Mesendoderm (in vitro differentiated cells): ENCODE data around the gene GAB2.

Experiments
- DNase-seq: peaks from one replicate; pipeline ENCODE4 v3.0.0; 2013
- H2AK5ac ChIP-seq: 2 replicates; pipeline ENCODE4 v1.6.1; 2013; ENCODE audit warnings: low read length, inconsistent platforms
- H2BK120ac ChIP-seq: 2 replicates; pipeline ENCODE4 v1.6.1; 2013; ENCODE audit warnings: low read depth, mild to moderate bottlenecking, low read length, moderate library complexity, mixed read lengths
- H2BK15ac ChIP-seq: replicated peaks from 2 replicates; pipeline ENCODE4 v1.6.1; 2013; ENCODE audit warnings: low read depth, mild to moderate bottlenecking, moderate library complexity
- H2BK5ac ChIP-seq: 2 replicates; pipeline ENCODE4 v1.6.1; 2013; ENCODE audit warnings: low read length, inconsistent platforms
- H3K18ac ChIP-seq: 2 replicates; pipeline ENCODE4 v1.6.1; 2013; ENCODE audit warnings: mild to moderate bottlenecking, low read length, mixed read lengths
- H3K23ac ChIP-seq: one replicate; pipeline ENCODE4 v1.6.1; 2013; ENCODE audit warnings: low read length
- H3K27ac ChIP-seq: 2 replicates; pipeline ENCODE4 v1.5.1; 2013; ENCODE audit warnings: low read depth, mild to moderate bottlenecking, inconsistent platforms, low read length, moderate library complexity
- H3K27me3 ChIP-seq: 2 replicates; pipeline ENCODE4 v1.6.1; 2013; ENCODE audit warnings: low read length, control low read depth, mild to moderate bottlenecking, inconsistent platforms; ENCODE audit not compliant: insufficient read depth, poor library complexity
- H3K36me3 ChIP-seq: 2 replicates; pipeline ENCODE4 v1.6.1; 2013; ENCODE audit warnings: low read length, inconsistent platforms; ENCODE audit not compliant: control insufficient read depth, insufficient read depth
- H3K4ac ChIP-seq: one replicate; pipeline ENCODE4 v1.6.1; 2013; ENCODE audit warnings: low read depth, mild to moderate bottlenecking, low read length, moderate library complexity
- H3K4me1 ChIP-seq: 2 replicates; pipeline ENCODE4 v1.6.1; 2013; ENCODE audit warnings: low read depth, low read length, inconsistent platforms; ENCODE audit not compliant: control insufficient read depth
- H3K4me2 ChIP-seq: 2 replicates; pipeline ENCODE4 v1.6.1; 2013; ENCODE audit warnings: low read length
- H3K4me3 ChIP-seq: 2 replicates; pipeline ENCODE4 v1.5.1; 2013; ENCODE audit warnings: mild to moderate bottlenecking, low read length
- H3K56ac ChIP-seq: one replicate; pipeline ENCODE4 v1.6.1; 2013; ENCODE audit warnings: low read length
- H3K79me1 ChIP-seq: 2 replicates; pipeline ENCODE4 v1.6.1; 2013; ENCODE audit warnings: low read length, inconsistent platforms
- H3K79me2 ChIP-seq: 2 replicates; pipeline ENCODE4 v1.6.1; 2013; ENCODE audit warnings: mild to moderate bottlenecking, low read length; ENCODE audit not compliant: control insufficient read depth, insufficient read depth
- H3K9ac ChIP-seq: 2 replicates; pipeline ENCODE4 v1.6.1; 2013; ENCODE audit warnings: low read length, inconsistent platforms
- H4K5ac ChIP-seq: one replicate; pipeline ENCODE4 v1.6.1; 2013; ENCODE audit warnings: low read length
- H4K8ac ChIP-seq: one replicate; pipeline ENCODE4 v1.6.1; 2013; ENCODE audit warnings: low read depth, mild to moderate bottlenecking, control low read depth, low read length, moderate library complexity
- WGBS: extraction: QIAGEN DNeasy Blood & Tissue Kit; methylation state at CpG from one replicate; pipeline ENCODE4 v1.1.7; 2013; ENCODE audit warnings: low lambda C conversion rate, missing lambda C conversion rate; ENCODE audit not compliant: insufficient coverage; ENCODE audit errors: extremely low coverage; 5-methylcytosine and 5-hydroxymethylcytosine counted together

GAB2 gene

DNA sequence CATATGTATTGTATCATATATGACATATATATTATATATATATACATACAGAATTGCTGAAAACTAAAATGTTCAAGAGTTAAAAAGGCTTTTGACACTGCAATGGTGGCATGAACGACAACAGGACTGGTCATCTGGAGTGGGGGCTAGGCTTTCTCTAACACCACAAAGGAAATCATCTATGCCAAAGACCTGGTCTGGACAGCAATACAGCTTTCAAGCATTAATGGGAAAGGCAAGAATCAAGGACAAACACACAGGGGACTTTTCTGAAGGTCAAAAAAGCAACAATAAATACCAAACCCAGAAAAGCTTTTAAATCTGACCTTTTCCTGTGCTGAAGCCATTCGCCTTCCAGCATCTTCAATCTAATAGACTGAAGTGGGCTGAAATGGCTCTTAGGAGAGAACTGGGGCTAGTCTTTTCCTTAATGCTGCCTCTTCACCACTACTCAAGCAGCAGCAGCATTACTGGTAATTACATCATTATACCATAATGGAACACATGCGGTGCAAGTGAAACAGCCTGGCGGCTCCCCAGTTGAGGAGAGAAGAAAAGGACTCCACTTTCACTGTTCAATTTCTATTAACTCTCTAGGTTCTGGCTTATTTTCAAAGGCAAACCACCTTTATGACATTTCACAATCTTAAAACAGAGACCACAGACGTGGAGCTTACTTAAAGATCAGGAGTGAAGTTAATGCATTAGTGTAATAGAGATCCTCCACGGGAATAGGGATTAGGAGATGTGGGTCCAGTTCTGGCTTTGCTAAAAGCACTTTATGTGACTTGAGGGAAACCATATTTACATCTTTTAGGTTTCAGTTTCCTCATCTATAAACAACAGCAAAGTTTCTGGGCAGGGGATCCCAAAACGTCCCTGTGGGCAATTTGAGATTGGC, 63.0 kb downstream of the GAB2 start:
- Histone ChIP-seq H2BK15ac (peak overlapping the region; percentile 74), H4K5ac (no peak overlapping the region), H3K23ac (no peak overlapping the region), H3K4ac (peak overlapping the region; percentile 16), H3K18ac (peak overlapping the region; percentile 80), H3K9ac (no peak overlapping the region), H2AK5ac (no peak overlapping the region), H3K27ac (no peak overlapping the region), H4K8ac (peak overlapping the region; percentile 66), H3K56ac (no peak overlapping the region), H2BK5ac (no peak overlapping the region), H2BK120ac (peak overlapping the region; percentile 82), H3K27me3 (no peaks in the 10 kb centered on the region), H3K4me2 (no peak overlapping the region), H3K36me3 (no peaks in the 10 kb centered on the region), H3K4me1 (peaks cover 11% of the 10 kb centered on the region), H3K79me1 (no peaks in the 10 kb centered on the region), H3K79me2 (no peaks in the 10 kb centered on the region), H3K4me3 (no peak overlapping the region)
- peak; percentile 64 for DNase-seq
- WGBS = no CpG with 5 or more reads among the region's 7 CpGs

DNA sequence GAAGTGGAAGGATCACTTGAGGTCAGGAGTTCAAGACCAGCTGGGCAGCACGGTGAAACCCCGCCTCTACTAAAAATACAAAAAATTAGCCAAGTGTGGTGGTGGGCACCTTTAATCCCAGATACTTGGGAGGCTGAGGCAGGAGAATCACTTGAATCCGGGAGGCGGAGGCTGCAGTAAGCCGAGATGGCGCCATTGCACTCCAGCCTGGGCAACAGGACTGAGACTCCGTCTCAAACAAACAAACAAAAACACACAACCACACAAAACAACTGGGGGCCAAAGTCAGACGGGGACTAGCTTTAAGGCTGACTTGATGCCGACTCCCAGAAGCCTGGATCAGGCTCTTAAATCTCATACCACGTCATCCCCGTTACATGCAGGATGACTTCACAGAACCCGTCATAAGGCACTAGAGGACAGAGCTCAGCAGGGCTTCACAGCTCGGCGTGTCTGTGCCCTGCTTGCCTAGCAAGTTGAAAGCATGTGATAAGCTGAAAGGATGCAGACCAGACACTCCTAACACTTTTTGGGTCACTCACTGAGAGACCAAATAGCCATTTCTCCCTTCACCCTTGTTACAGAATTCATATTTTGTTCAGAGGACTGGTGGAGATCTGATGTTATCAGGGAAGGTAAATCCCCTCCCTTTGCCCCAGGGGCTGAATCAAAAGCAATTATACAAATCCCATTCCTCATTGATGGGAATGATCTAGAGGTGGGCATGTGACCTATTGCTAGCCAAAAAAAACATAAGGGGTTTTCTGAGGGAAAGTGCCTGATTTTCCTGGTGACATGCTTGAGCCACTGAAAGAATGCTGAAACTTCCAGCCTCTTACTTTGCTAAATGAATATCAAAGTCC, 65.4 kb downstream of the GAB2 start:
- no peaks in the 10 kb centered on the region for H3K79me2 ChIP-seq
- no peak overlapping the region for H3K9ac ChIP-seq
- H3K4me3 ChIP-seq = no peak overlapping the region
- peak overlapping the region; percentile 15 for H2BK5ac ChIP-seq
- WGBS = no CpG with 5 or more reads among the region's 14 CpGs
- no peak overlapping the region for H3K23ac ChIP-seq
- DNase-seq = peak; percentile 96
- H3K4me2 ChIP-seq = no peak overlapping the region
- peaks cover 11% of the 10 kb centered on the region for H3K4me1 ChIP-seq
- H2BK15ac ChIP-seq = peak overlapping the region; percentile 96
- no peak overlapping the region for H4K5ac ChIP-seq
- H3K4ac ChIP-seq = peak overlapping the region; percentile 60
- H4K8ac ChIP-seq = peak overlapping the region; percentile 94
- H2AK5ac ChIP-seq = no peak overlapping the region
- H3K27ac ChIP-seq = peak overlapping the region; percentile 42
- peak overlapping the region; percentile 94 for H3K18ac ChIP-seq
- no peaks in the 10 kb centered on the region for H3K36me3 ChIP-seq
- peak overlapping the region; percentile 94 for H2BK120ac ChIP-seq
- peak overlapping the region; percentile 54 for H3K56ac ChIP-seq
- no peaks in the 10 kb centered on the region for H3K79me1 ChIP-seq
- H3K27me3 ChIP-seq = no peaks in the 10 kb centered on the region

DNA sequence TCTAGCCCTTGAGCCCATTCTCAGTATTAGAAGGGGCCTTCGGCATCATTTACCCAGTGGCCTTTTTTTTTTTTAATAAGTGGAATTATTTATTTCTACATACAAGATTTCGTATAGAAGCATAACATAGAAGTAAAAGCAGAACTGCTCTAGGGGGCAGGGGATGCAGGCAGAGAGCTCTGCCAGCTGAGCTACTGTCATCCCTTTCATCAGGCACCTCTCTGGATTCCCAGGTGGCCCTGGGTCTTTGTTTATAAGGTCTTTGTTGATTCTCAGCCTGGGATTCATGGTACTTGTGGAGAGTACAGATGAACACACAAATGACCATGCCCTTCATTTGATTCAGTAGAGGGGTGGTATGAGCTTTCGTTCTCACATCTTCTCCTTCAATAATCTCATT, 66.4 kb downstream of the GAB2 start:
- H3K23ac ChIP-seq = no peak overlapping the region
- H2BK120ac ChIP-seq = peak overlapping the region; percentile 94
- no CpG with 5 or more reads among the region's 3 CpGs for WGBS
- H3K4me1 ChIP-seq = peaks cover 11% of the 10 kb centered on the region
- H3K4me3 ChIP-seq = no peak overlapping the region
- DNase-seq = no peak
- peak overlapping the region; percentile 94 for H3K18ac ChIP-seq
- no peaks in the 10 kb centered on the region for H3K79me1 ChIP-seq
- no peak overlapping the region for H2BK5ac ChIP-seq
- H2BK15ac ChIP-seq = peak overlapping the region; percentile 96
- H3K27me3 ChIP-seq = no peaks in the 10 kb centered on the region
- no peak overlapping the region for H3K27ac ChIP-seq
- H3K4ac ChIP-seq = no peak overlapping the region
- H4K8ac ChIP-seq = peak overlapping the region; percentile 94
- no peak overlapping the region for H3K4me2 ChIP-seq
- H3K79me2 ChIP-seq = no peaks in the 10 kb centered on the region
- no peak overlapping the region for H4K5ac ChIP-seq
- no peak overlapping the region for H3K56ac ChIP-seq
- H3K36me3 ChIP-seq = no peaks in the 10 kb centered on the region
- H3K9ac ChIP-seq = no peak overlapping the region
- H2AK5ac ChIP-seq = no peak overlapping the region

DNA sequence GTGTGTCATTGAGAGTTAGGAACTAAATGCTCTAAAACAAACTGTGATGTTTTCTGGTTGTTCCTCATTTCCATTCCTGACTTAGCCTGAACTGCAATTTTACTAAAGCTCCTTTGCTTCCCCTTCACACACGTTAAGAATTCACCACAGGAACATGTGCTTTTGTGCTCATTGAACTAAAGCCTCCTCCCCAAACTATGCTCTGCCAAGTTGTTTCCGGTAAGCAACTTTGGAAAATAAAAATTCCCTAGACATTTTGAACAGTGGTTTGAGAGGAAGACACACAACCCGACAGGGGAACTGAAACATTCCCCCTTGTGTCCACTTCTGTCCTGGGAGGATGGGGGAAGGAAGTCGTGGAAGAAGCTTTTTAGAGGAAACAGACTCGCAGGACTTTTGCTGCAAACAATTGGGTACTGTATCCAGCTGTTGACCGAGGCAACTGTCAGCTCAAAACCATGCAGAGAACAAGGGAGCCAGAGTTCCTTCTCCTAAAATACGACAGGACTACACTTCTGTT, 66.9 kb downstream of the GAB2 start:
- H4K8ac ChIP-seq = no peak overlapping the region
- no peak overlapping the region for H2BK5ac ChIP-seq
- peak overlapping the region; percentile 11 for H3K9ac ChIP-seq
- no peak overlapping the region for H2BK15ac ChIP-seq
- H3K4me2 ChIP-seq = no peak overlapping the region
- H3K18ac ChIP-seq = peak overlapping the region; percentile 56
- no peak overlapping the region for H3K4me3 ChIP-seq
- no peak overlapping the region for H3K56ac ChIP-seq
- no peaks in the 10 kb centered on the region for H3K79me1 ChIP-seq
- no peak for DNase-seq
- no peak overlapping the region for H3K27ac ChIP-seq
- H3K4ac ChIP-seq = no peak overlapping the region
- no peaks in the 10 kb centered on the region for H3K36me3 ChIP-seq
- H4K5ac ChIP-seq = no peak overlapping the region
- peak overlapping the region; percentile 79 for H2BK120ac ChIP-seq
- H3K4me1 ChIP-seq = peaks cover 11% of the 10 kb centered on the region
- H2AK5ac ChIP-seq = no peak overlapping the region
- no peaks in the 10 kb centered on the region for H3K27me3 ChIP-seq
- no peaks in the 10 kb centered on the region for H3K79me2 ChIP-seq
- H3K23ac ChIP-seq = no peak overlapping the region
- WGBS = no CpG with 5 or more reads among the region's 7 CpGs

DNA sequence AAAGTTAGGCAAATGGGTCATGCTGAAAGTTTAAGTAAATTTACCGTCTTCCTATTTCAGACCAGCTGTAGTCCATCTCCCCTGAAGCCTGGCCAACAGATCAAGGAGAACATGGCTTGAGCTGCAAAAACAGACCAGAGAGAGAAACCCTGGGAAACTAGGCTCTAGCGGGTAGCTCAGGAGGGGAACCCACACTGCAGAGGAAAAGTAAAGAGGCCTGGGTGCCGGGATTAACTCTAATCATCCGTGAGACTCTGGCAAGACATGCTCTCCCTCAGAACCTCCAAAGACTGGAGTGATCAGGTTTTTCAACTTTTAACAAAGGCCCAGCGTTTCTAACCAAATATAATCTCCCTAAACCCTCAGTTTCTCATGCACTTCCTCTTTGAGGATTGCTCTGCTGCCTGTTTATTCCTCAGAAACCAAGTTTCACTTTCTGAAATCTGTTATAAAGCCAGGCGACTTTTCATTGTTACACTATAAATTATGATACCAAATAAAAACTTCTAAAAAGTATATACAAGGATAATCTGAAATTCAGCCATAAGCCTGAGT, 67.5 kb downstream of the GAB2 start:
- Histone ChIP-seq H3K56ac (no peak overlapping the region), H3K4me1 (peaks cover 11% of the 10 kb centered on the region), H2BK15ac (no peak overlapping the region), H3K23ac (no peak overlapping the region), H3K27ac (no peak overlapping the region), H2BK120ac (no peak overlapping the region), H3K36me3 (no peaks in the 10 kb centered on the region), H4K8ac (no peak overlapping the region), H3K27me3 (no peaks in the 10 kb centered on the region), H3K18ac (peak overlapping the region; percentile 53), H3K4me2 (no peak overlapping the region), H3K4me3 (no peak overlapping the region), H3K79me2 (no peaks in the 10 kb centered on the region), H2AK5ac (no peak overlapping the region), H4K5ac (no peak overlapping the region), H3K4ac (peak overlapping the region; percentile 43), H2BK5ac (no peak overlapping the region), H3K79me1 (no peaks in the 10 kb centered on the region), H3K9ac (no peak overlapping the region)
- peak; percentile 64 for DNase-seq
- WGBS = no CpG with 5 or more reads among the region's 6 CpGs
